Measurements from ENCODE around the gene EPB41L4A.

DNA sequence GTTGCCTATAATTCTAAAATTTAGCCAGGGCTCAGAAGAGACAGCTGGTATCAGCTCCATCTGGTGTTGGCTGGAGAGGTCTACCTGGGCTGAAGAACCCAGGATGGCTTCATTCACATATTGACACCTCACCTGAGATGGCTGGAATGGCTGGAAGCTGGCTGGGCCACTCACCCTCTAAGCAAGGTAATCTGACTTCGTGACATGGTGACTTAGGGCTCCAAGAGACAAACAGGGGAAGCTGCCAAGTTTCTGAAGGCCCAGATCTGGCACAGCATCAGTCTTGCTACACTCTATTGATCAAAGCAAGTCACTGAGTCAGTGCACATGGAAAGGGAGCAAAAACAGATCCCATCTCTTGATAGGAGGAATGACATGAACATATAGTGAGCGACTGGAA is 102.3 kb downstream of the EPB41L4A start:
- TF ChIP-seq, protein P1, sequence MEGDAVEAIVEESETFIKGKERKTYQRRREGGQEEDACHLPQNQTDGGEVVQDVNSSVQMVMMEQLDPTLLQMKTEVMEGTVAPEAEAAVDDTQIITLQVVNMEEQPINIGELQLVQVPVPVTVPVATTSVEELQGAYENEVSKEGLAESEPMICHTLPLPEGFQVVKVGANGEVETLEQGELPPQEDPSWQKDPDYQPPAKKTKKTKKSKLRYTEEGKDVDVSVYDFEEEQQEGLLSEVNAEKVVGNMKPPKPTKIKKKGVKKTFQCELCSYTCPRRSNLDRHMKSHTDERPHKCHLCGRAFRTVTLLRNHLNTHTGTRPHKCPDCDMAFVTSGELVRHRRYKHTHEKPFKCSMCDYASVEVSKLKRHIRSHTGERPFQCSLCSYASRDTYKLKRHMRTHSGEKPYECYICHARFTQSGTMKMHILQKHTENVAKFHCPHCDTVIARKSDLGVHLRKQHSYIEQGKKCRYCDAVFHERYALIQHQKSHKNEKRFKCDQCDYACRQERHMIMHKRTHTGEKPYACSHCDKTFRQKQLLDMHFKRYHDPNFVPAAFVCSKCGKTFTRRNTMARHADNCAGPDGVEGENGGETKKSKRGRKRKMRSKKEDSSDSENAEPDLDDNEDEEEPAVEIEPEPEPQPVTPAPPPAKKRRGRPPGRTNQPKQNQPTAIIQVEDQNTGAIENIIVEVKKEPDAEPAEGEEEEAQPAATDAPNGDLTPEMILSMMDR (IDR thresholded peaks at IDR 0.05; ENCODE audit: low read length): no peak
- TF ChIP-seq EZH2 (optimal IDR thresholded peaks at IDR 0.05; ENCODE audit: low read depth, low read length): no peak
